Colonic mucosa (tissue), 4 donors: ENCODE measurements around the gene UBE2O. TPM values are rescaled to one million over a fixed set of nuclear protein-coding genes. Genes with fewer than 3 reads are reported as not detected.

Experiments
- DNase-seq: peaks from one replicate; pipeline ENCODE4 v3.0.0-alpha.2; 2020
- H3K27ac ChIP-seq: fragments of 200-600 bp; one replicate; pipeline ENCODE4 v1.8.0; 2021
- H3K27me3 ChIP-seq: fragments of 200-600 bp; one replicate; pipeline ENCODE4 v1.8.0; 2021
- H3K36me3 ChIP-seq: fragments of 200-600 bp; one replicate; pipeline ENCODE4 v1.8.0; 2021
- H3K4me1 ChIP-seq: fragments of 200-600 bp; one replicate; pipeline ENCODE4 v1.8.0; 2021; ENCODE audit warnings: mild to moderate bottlenecking
- H3K4me3 ChIP-seq: fragments of 200-600 bp; one replicate; pipeline ENCODE4 v1.8.0; 2021
- H3K9ac ChIP-seq, 2 donors: one replicate each; pipeline ENCODE4 v1.7.0; 2013; ENCODE audit warnings: control low read depth in 2 of 2, low read depth in 2 of 2, low read length in 2 of 2
- H3K9me3 ChIP-seq: fragments of 200-600 bp; one replicate; pipeline ENCODE4 v1.8.0; 2021
- CTCF ChIP-seq: fragments of 200-600 bp; IDR thresholded peaks from one replicate; pipeline ENCODE4 v1.8.0; 2022; ENCODE audit warnings: antibody characterized with exemption, mild to moderate bottlenecking
- intact Hi-C: fragments of 100-400 bp; cut with DNase I; formaldehyde crosslinking; loops from one replicate; pipeline ENCODE4 v1.14.1; 2022
- total RNA-seq, 2 donors: library from RNA; stranded (reverse); fragmentation: NEBNext Ultra II Directional in 1 of 2; extraction: Animal tissue kit (Norgen Biotek cat#: 25700) in 1 of 2; gene quantifications; one replicate each; pipeline ENCODE4 v1.2.1, GENCODE V29; 2021
- donor health status: healthy.
- donor health status: DM: no; HTN: no; CAD: no.
- donor health status: DM: no; HTN: no; CAD: no.

UBE2O gene
- total RNA-seq, 2 donors from 2014 or later = 17.5 to 25.2 TPM

GRCh38 chr17:76481071-76481655 is 28.2 kb upstream of the UBE2O start:
- H3K27ac ChIP-seq = peak overlapping the region; percentile 17
- no peak for TF ChIP-seq CTCF
- no peak for DNase-seq
- H3K27me3 ChIP-seq = no peaks in the 10 kb centered on the region
- no peaks in the 10 kb centered on the region for H3K9me3 ChIP-seq
- H3K36me3 ChIP-seq = no peaks in the 10 kb centered on the region
- H3K9ac ChIP-seq = no peak overlapping the region
- no peaks in the 10 kb centered on the region for H3K4me1 ChIP-seq
- H3K4me3 ChIP-seq = no peak overlapping the region
- intact Hi-C loops = no loop called here

GRCh38 chr17:76480632-76481031 is 27.7 kb upstream of the UBE2O start:
- no peak overlapping the region for H3K4me3 ChIP-seq
- no peak for TF ChIP-seq CTCF
- no peaks in the 10 kb centered on the region for H3K27me3 ChIP-seq
- H3K27ac ChIP-seq = peak overlapping the region; percentile 17
- H3K9me3 ChIP-seq = no peaks in the 10 kb centered on the region
- H3K4me1 ChIP-seq = no peaks in the 10 kb centered on the region
- H3K9ac ChIP-seq = no peak overlapping the region
- no peak for DNase-seq
- intact Hi-C loops = no loop called here
- no peaks in the 10 kb centered on the region for H3K36me3 ChIP-seq

- intact Hi-C loops = no loop called here
- Histone ChIP-seq H3K27ac (no peak overlapping the region), H3K27me3 (no peaks in the 10 kb centered on the region), H3K9ac (no peak overlapping the region), H3K36me3 (no peaks in the 10 kb centered on the region), H3K9me3 (no peaks in the 10 kb centered on the region), H3K4me1 (no peaks in the 10 kb centered on the region), H3K4me3 (no peak overlapping the region)
- TF ChIP-seq CTCF = no peak
- DNase-seq = no peak
Measured at GRCh38 chr17:76479515-76480060, 26.6 kb upstream of the UBE2O start.

GRCh38 chr17:76478730-76479514 is 26.0 kb upstream of the UBE2O start:
- no peaks in the 10 kb centered on the region for H3K27me3 ChIP-seq
- no peak for DNase-seq
- no peak for TF ChIP-seq CTCF
- H3K36me3 ChIP-seq = no peaks in the 10 kb centered on the region
- H3K9ac ChIP-seq = no peak overlapping the region
- H3K4me1 ChIP-seq = no peaks in the 10 kb centered on the region
- H3K4me3 ChIP-seq = no peak overlapping the region
- H3K27ac ChIP-seq = no peak overlapping the region
- H3K9me3 ChIP-seq = no peaks in the 10 kb centered on the region
- intact Hi-C loops = no loop called here

- H3K9ac ChIP-seq = no peak overlapping the region
- no peak for TF ChIP-seq CTCF
- no peaks in the 10 kb centered on the region for H3K27me3 ChIP-seq
- no peaks in the 10 kb centered on the region for H3K4me1 ChIP-seq
- no peaks in the 10 kb centered on the region for H3K36me3 ChIP-seq
- H3K27ac ChIP-seq = no peak overlapping the region
- no peak for DNase-seq
- intact Hi-C loops = no loop called here
- H3K4me3 ChIP-seq = no peak overlapping the region
- no peaks in the 10 kb centered on the region for H3K9me3 ChIP-seq
Measured at GRCh38 chr17:76478097-76478496, 25.1 kb upstream of the UBE2O start.
